Neuronal stem cell (in vitro differentiated cells): ENCODE results near the gene STX3.
"Not testable (repeated sequence)": the region's sequence is repeated elsewhere in the genome, so short reads cannot be mapped to it uniquely, and the experiment has no call there.

Source experiments
- DNase-seq: peaks from one replicate; pipeline ENCODE4 v3.0.0-alpha.2; 2013; ENCODE audit warnings: low spot score
- H2AFZ ChIP-seq: one replicate; pipeline ENCODE4 v1.6.1; 2013; ENCODE audit warnings: mild to moderate bottlenecking, low read length, inconsistent platforms
- H2AK5ac ChIP-seq: 2 replicates; pipeline ENCODE4 v1.6.1; 2013; ENCODE audit warnings: low read depth, mild to moderate bottlenecking, inconsistent platforms, low read length, moderate library complexity, mixed read lengths
- H2BK120ac ChIP-seq: 2 replicates; pipeline ENCODE4 v1.6.1; 2013; ENCODE audit warnings: low read depth, mild to moderate bottlenecking, inconsistent platforms, low read length, moderate library complexity, mixed read lengths
- H2BK12ac ChIP-seq: one replicate; pipeline ENCODE4 v1.6.1; 2013; ENCODE audit warnings: low read length, inconsistent platforms
- H2BK15ac ChIP-seq: 2 replicates; pipeline ENCODE4 v1.6.1; 2013; ENCODE audit warnings: mild to moderate bottlenecking, low read length, inconsistent platforms, mixed read lengths
- H2BK5ac ChIP-seq: one replicate; pipeline ENCODE4 v1.6.1; 2013; ENCODE audit warnings: inconsistent platforms, mild to moderate bottlenecking, low read length, moderate library complexity
- H3K14ac ChIP-seq: one replicate; pipeline ENCODE4 v1.6.1; 2013; ENCODE audit warnings: low read length, inconsistent platforms
- H3K18ac ChIP-seq: 2 replicates; pipeline ENCODE4 v1.6.1; 2013; ENCODE audit warnings: low read length, inconsistent platforms
- H3K23ac ChIP-seq: 2 replicates; pipeline ENCODE4 v1.6.1; 2013; ENCODE audit warnings: low read depth, mild to moderate bottlenecking, mixed read lengths, low read length, inconsistent platforms; ENCODE audit not compliant: poor library complexity
- H3K27ac ChIP-seq: replicated peaks from 3 replicates; pipeline ENCODE4 v1.5.1; 2013; ENCODE audit warnings: low read length, inconsistent platforms
- H3K27me3 ChIP-seq, 3 experiments: 2 replicates each; pipeline ENCODE4 v1.6.1; 2013; ENCODE audit warnings: low read length in 3 of 3, mild to moderate bottlenecking in 2 of 3, inconsistent platforms in 1 of 3, low read depth in 1 of 3, mixed read lengths in 1 of 3, moderate library complexity in 1 of 3; ENCODE audit not compliant: control insufficient read depth in 3 of 3, insufficient read depth in 3 of 3
- H3K36me3 ChIP-seq, 2 donors: replicated peaks in 1 of 2; 2 replicates each; pipeline ENCODE4 v1.6.1; 2013; ENCODE audit warnings: low read length in 2 of 2; ENCODE audit not compliant: control insufficient read depth in 2 of 2, insufficient read depth in 2 of 2
- H3K4ac ChIP-seq: 2 replicates; pipeline ENCODE4 v1.6.1; 2013; ENCODE audit warnings: inconsistent platforms, mild to moderate bottlenecking, low read length, moderate library complexity
- H3K4me1 ChIP-seq, 2 donors: 1 replicate in 1 of 2; 2 replicates in 1 of 2; pipeline ENCODE4 v1.6.1; 2013; ENCODE audit warnings: low read length in 2 of 2, low read depth in 1 of 2; ENCODE audit not compliant: control insufficient read depth in 2 of 2, insufficient read depth in 1 of 2
- H3K4me2 ChIP-seq: one replicate; pipeline ENCODE4 v1.6.1; 2013; ENCODE audit warnings: mild to moderate bottlenecking, low read length, inconsistent platforms; ENCODE audit not compliant: insufficient read depth, poor library complexity, severe bottlenecking
- H3K4me3 ChIP-seq, 2 donors: 2 replicates each; pipeline ENCODE4 v1.5.1; 2013; ENCODE audit warnings: low read length in 2 of 2, mild to moderate bottlenecking in 2 of 2, inconsistent platforms in 1 of 2, moderate library complexity in 1 of 2
- H3K79me1 ChIP-seq: one replicate; pipeline ENCODE4 v1.6.1; 2013; ENCODE audit warnings: low read depth, mild to moderate bottlenecking, inconsistent platforms, low read length, moderate library complexity
- H3K9ac ChIP-seq: one replicate; pipeline ENCODE4 v1.6.1; 2013; ENCODE audit warnings: mild to moderate bottlenecking, low read depth, low read length, inconsistent platforms; ENCODE audit not compliant: poor library complexity
- H3K9me3 ChIP-seq, 2 donors: replicated peaks in 1 of 2; 2 replicates each; pipeline versions ENCODE3 to v1.6.1; 2013; ENCODE audit warnings: low read length in 2 of 2, mild to moderate bottlenecking in 2 of 2, inconsistent platforms in 1 of 2, low read depth in 1 of 2, mixed read lengths in 1 of 2, moderate library complexity in 1 of 2; ENCODE audit not compliant: control insufficient read depth in 2 of 2, insufficient read depth in 1 of 2
- H4K8ac ChIP-seq: one replicate; pipeline ENCODE4 v1.6.1; 2013; ENCODE audit warnings: low read depth, mild to moderate bottlenecking, inconsistent platforms, low read length, moderate library complexity
- H4K91ac ChIP-seq: one replicate; pipeline ENCODE4 v1.6.1; 2013; ENCODE audit warnings: low read length, low read depth, mild to moderate bottlenecking, inconsistent platforms; ENCODE audit not compliant: poor library complexity
- WGBS, 2 donors: extraction: QIAGEN DNeasy Blood & Tissue Kit; methylation state at CpG; one replicate each; pipeline ENCODE4 v1.1.7; 2013; ENCODE audit warnings: missing lambda C conversion rate in 2 of 2, mixed read lengths in 1 of 2; ENCODE audit not compliant: insufficient read length in 2 of 2, insufficient replicate concordance in 1 of 2; ENCODE audit errors: extremely low coverage in 2 of 2; 5-methylcytosine and 5-hydroxymethylcytosine counted together

The STX3 gene

GRCh38 chr11:59851416-59851815 lies 96.2 kb downstream of the STX3 start:
- not testable (repeated sequence) for H3K36me3 ChIP-seq, DNase-seq, H3K9ac ChIP-seq, H4K91ac ChIP-seq, H2AFZ ChIP-seq, H2BK12ac ChIP-seq, H3K18ac ChIP-seq, H3K9me3 ChIP-seq, H2AK5ac ChIP-seq, H3K27ac ChIP-seq, H4K8ac ChIP-seq, H2BK15ac ChIP-seq, H3K23ac ChIP-seq, H3K4me1 ChIP-seq, H3K27me3 ChIP-seq, H3K4ac ChIP-seq, H3K4me2 ChIP-seq, H2BK5ac ChIP-seq, H3K4me3 ChIP-seq, H3K79me1 ChIP-seq, H2BK120ac ChIP-seq, H3K14ac ChIP-seq
- no CpG with 5 or more reads among the region's 5 CpGs for WGBS, 2 donors

- no peaks in the 10 kb centered on the region for H3K4me1 ChIP-seq
- no peak overlapping the region for H3K4me3 ChIP-seq
- no peak for DNase-seq
- no peak overlapping the region for H3K27ac ChIP-seq
- H2BK5ac ChIP-seq = no peak overlapping the region
- H3K36me3 ChIP-seq = no peaks in the 10 kb centered on the region
- H2AK5ac ChIP-seq = no peak overlapping the region
- H2BK120ac ChIP-seq = no peak overlapping the region
- no peak overlapping the region for H4K91ac ChIP-seq
- no peak overlapping the region for H2BK15ac ChIP-seq
- no peak overlapping the region for H3K4ac ChIP-seq
- WGBS, 2 donors = no CpG with 5 or more reads among the region's 2 CpGs
- no peak overlapping the region for H2BK12ac ChIP-seq
- no peak overlapping the region for H3K23ac ChIP-seq
- H3K9ac ChIP-seq = no peak overlapping the region
- H3K27me3 ChIP-seq = no peaks in the 10 kb centered on the region
- H2AFZ ChIP-seq = no peak overlapping the region
- H3K4me2 ChIP-seq = no peak overlapping the region
- H3K14ac ChIP-seq = no peak overlapping the region
- H3K9me3 ChIP-seq = no peaks in the 10 kb centered on the region
- no peak overlapping the region for H4K8ac ChIP-seq
- no peak overlapping the region for H3K18ac ChIP-seq
- H3K79me1 ChIP-seq = no peaks in the 10 kb centered on the region
Observed at GRCh38 chr11:59854871-59855270, 99.7 kb downstream of the STX3 start.
